Measurements from ENCODE around the gene ALG6.

- TF ChIP-seq YY1 (IDR thresholded peaks at IDR 0.05; ENCODE audit: insufficient read depth, insufficient read length) (no peak), SUZ12 (IDR thresholded peaks at IDR 0.05; ENCODE audit: extremely low read depth, insufficient read depth, insufficient read length) (no peak)
Measured at GRCh38 chr1:63352736-63353135, 14.7 kb upstream of the ALG6 start.

All from NT2/D1 (cell line).